T-helper 1 cell treated with Interleukin-12 subunit alpha and Interleukin-12 subunit beta and Interleukin-4 antibody, amounts not matched to agents 30 ng/mL and 1 ng/mL, for 36 hours (primary cell): ENCODE results near the gene ZNF429. TPM values are rescaled to one million over a fixed set of nuclear protein-coding genes. Genes with fewer than 3 reads are reported as not detected.
"Not testable (repeated sequence)": the region's sequence is repeated elsewhere in the genome, so short reads cannot be mapped to it uniquely, and the experiment has no call there.

Experiments
- intact Hi-C: fragments of 100-400 bp; cut with micrococcal nuclease; formaldehyde crosslinking; loops from one replicate; pipeline ENCODE4 v1.15.1; 2024
- total RNA-seq: library from RNA; stranded (reverse); gene quantifications from 2 replicates; pipeline ENCODE4 v1.2.3, GENCODE V29; 2022

The ZNF429 gene
- total RNA-seq, 1 donor from 2014 or later = 3.2 TPM

GRCh38 chr19:21588065-21588601 lies 82.7 kb downstream of the ZNF429 start:
- intact Hi-C loops = no loop called here

GRCh38 chr19:21590867-21591266 lies 85.5 kb downstream of the ZNF429 start:
- intact Hi-C loops = no loop called here

GRCh38 chr19:21593008-21593481 lies 87.6 kb downstream of the ZNF429 start:
- intact Hi-C loops = no loop called here

- intact Hi-C loops = no loop called here
Observed at GRCh38 chr19:21593502-21593901, 88.1 kb downstream of the ZNF429 start.

GRCh38 chr19:21593934-21594820 lies 88.8 kb downstream of the ZNF429 start:
- intact Hi-C loops = no loop called here

- intact Hi-C loops = no loop called here
Observed at GRCh38 chr19:21595185-21595584, 89.8 kb downstream of the ZNF429 start.

- intact Hi-C loops = no loop called here
Observed at GRCh38 chr19:21602082-21602658, 96.8 kb downstream of the ZNF429 start.

- intact Hi-C loops = not testable (repeated sequence)
Observed at GRCh38 chr19:21602659-21603430, 97.4 kb downstream of the ZNF429 start.

- intact Hi-C loops = no loop called here
Observed at GRCh38 chr19:21603431-21604231, 98.2 kb downstream of the ZNF429 start.

GRCh38 chr19:21604351-21604926 lies 99.0 kb downstream of the ZNF429 start:
- intact Hi-C loops = no loop called here

Other genes starting within 250 kb of the ZNF429 start
- gene ZNF708, start 176.2 kb upstream of the ZNF429 start, total RNA-seq = 16.5 and 17.5 TPM in 2 replicates
- gene ZNF738, start 146.6 kb upstream of the ZNF429 start, total RNA-seq = 7.8 and 9.9 TPM in 2 replicates
- 16.6 and 18.0 TPM in 2 replicates for gene ZNF493, start 108.5 kb upstream of the ZNF429 start, total RNA-seq